NCI-H146 treated with DMSO at 0.1 percent for 48 hours (cell line): ENCODE measurements around the gene BATF.

ENCODE experiments used
- DNase-seq: peaks from one replicate; lab custom pipeline; 2025; ENCODE audit not compliant: unreplicated experiment; lab: John Stamatoyannopoulos, UW

BATF gene

GRCh38 chr14:75591987-75592575 is 69.8 kb downstream of the BATF start:
- DNase-seq = no peak

- no peak for DNase-seq
These were observed 73.0 kb downstream of the BATF start for GRCh38 chr14:75595226-75595625.
